HG02759 (cell line): Measurements from ENCODE around the gene HSPA8.

Experiments used
- ATAC-seq: cut with Tn5 transposase; IDR thresholded peaks from one replicate; pipeline ENCODE4 v1.9.1; 2021; ENCODE audit warnings: mild to moderate bottlenecking, moderate library complexity; ENCODE audit not compliant: unreplicated experiment

HSPA8 gene

GRCh38 chr11:123051146-123051545, 10.8 kb downstream of the HSPA8 start:
- ATAC-seq, result no peak

- ATAC-seq, result no peak
These were observed 14.0 kb downstream of the HSPA8 start for GRCh38 chr11:123047947-123048293.

GRCh38 chr11:123047266-123047946, 14.5 kb downstream of the HSPA8 start:
- no peak for ATAC-seq

- no peak for ATAC-seq
These were observed 15.3 kb downstream of the HSPA8 start for GRCh38 chr11:123046473-123047259.

GRCh38 chr11:123045101-123045500, 16.8 kb downstream of the HSPA8 start:
- ATAC-seq, result no peak

- no peak for ATAC-seq
These were observed 20.8 kb downstream of the HSPA8 start for GRCh38 chr11:123041185-123041584.

GRCh38 chr11:123040111-123040432, 21.9 kb downstream of the HSPA8 start:
- ATAC-seq, result no peak

- no peak for ATAC-seq
These were observed 26.1 kb downstream of the HSPA8 start for GRCh38 chr11:123035831-123036230.

- ATAC-seq, result no peak
These were observed 27.3 kb downstream of the HSPA8 start for GRCh38 chr11:123034597-123034996.

GRCh38 chr11:123033895-123034294, 28.0 kb downstream of the HSPA8 start:
- ATAC-seq, result no peak

- ATAC-seq, result no peak
These were observed 31.4 kb downstream of the HSPA8 start for GRCh38 chr11:123030517-123030916.

- no peak for ATAC-seq
These were observed 41.0 kb downstream of the HSPA8 start for GRCh38 chr11:123020968-123021367.

- ATAC-seq, result no peak
These were observed 43.2 kb downstream of the HSPA8 start for GRCh38 chr11:123018702-123019101.

GRCh38 chr11:123011510-123011909, 50.4 kb downstream of the HSPA8 start:
- ATAC-seq, result no peak
